H1 (cell line): Measurements from ENCODE around the gene CNNM3. TPM values are rescaled to one million over a fixed set of nuclear protein-coding genes. Genes with fewer than 3 reads are reported as not detected.
A peak's percentile ranks its signal among the peaks of the same experiment; 100 is the strongest.

Source experiments
- CTCF ChIA-PET: fragments of 300-600 bp; sonication (Branson Sonifier 250); formaldehyde crosslinking; loops from one replicate; lab custom pipeline; 2021; ENCODE audit not compliant: partially characterized antibody; lab: Charles Lee
- POLR2A ChIA-PET: fragments of 300-600 bp; sonication (Branson Sonifier 250); formaldehyde crosslinking; loops from one replicate; lab custom pipeline; 2021; ENCODE audit warnings: inconsistent platforms; ENCODE audit not compliant: partially characterized antibody; lab: Charles Lee
- DNase-seq, 2 experiments: peaks; one replicate each; pipeline versions ENCODE4 v3.0.0 to v3.0.0-alpha.2; 2010 to 2022; ENCODE audit warnings: low spot score in 2 of 2, low read depth in 1 of 2, mixed read lengths in 1 of 2
- FAIRE-seq: peaks from 2 replicates; lab custom pipeline; 2011; peaks lifted over from hg19 to GRCh38; lab: Jason Lieb, UNC
- H2AFZ ChIP-seq: 2 replicates; pipeline ENCODE4 v1.8.1; 2012; ENCODE audit warnings: low read length, inconsistent platforms
- H2AK5ac ChIP-seq: 2 replicates; pipeline ENCODE4 v1.6.1; 2013; ENCODE audit warnings: low read depth, low read length
- H2BK120ac ChIP-seq: replicated peaks from 2 replicates; pipeline ENCODE3; 2013; ENCODE audit warnings: low read depth, low read length, inconsistent platforms
- H2BK12ac ChIP-seq: 2 replicates; pipeline ENCODE4 v1.6.1; 2013; ENCODE audit warnings: low read depth, low read length
- H2BK15ac ChIP-seq: 2 replicates; pipeline ENCODE4 v1.6.1; 2013; ENCODE audit warnings: low read length
- H2BK20ac ChIP-seq: 2 replicates; pipeline ENCODE4 v1.6.1; 2013; ENCODE audit warnings: low read length
- H2BK5ac ChIP-seq: 2 replicates; pipeline ENCODE4 v1.6.1; 2013; ENCODE audit warnings: low read depth, low read length
- H3K14ac ChIP-seq: 2 replicates; pipeline ENCODE4 v1.6.1; 2013; ENCODE audit warnings: inconsistent platforms; ENCODE audit not compliant: insufficient read length
- H3K18ac ChIP-seq: 2 replicates; pipeline ENCODE4 v1.6.1; 2013; ENCODE audit warnings: low read length; ENCODE audit errors: extremely low read depth
- H3K23ac ChIP-seq: 2 replicates; pipeline ENCODE4 v1.6.1; 2013; ENCODE audit warnings: inconsistent platforms; ENCODE audit not compliant: insufficient read length
- H3K23me2 ChIP-seq: 2 replicates; pipeline ENCODE4 v1.6.1; 2013; ENCODE audit warnings: low read depth, low read length
- H3K27ac ChIP-seq: 2 replicates; pipeline ENCODE4 v1.6.1; 2011; ENCODE audit warnings: low read depth, low read length, inconsistent platforms
- H3K27me3 ChIP-seq, 4 experiments: replicated peaks in 1 of 4; 1 replicate in 1 of 4; 2 replicates in 3 of 4; pipeline versions ENCODE4 v1.6.1 to v1.8.1; 2011 to 2013; ENCODE audit warnings: low read length in 3 of 4, mild to moderate bottlenecking in 3 of 4, inconsistent platforms in 2 of 4, mixed read lengths in 2 of 4, moderate library complexity in 1 of 4; ENCODE audit not compliant: control insufficient read depth in 3 of 4, insufficient read depth in 3 of 4; ENCODE audit errors: extremely low read depth in 1 of 4
- H3K36me3 ChIP-seq, 4 experiments: 2 replicates each; pipeline versions ENCODE4 v1.6.1 to v1.8.1; 2011 to 2013; ENCODE audit warnings: mild to moderate bottlenecking in 4 of 4, low read length in 3 of 4, moderate library complexity in 2 of 4, control low read depth in 1 of 4, inconsistent platforms in 1 of 4; ENCODE audit not compliant: insufficient read depth in 4 of 4, control insufficient read depth in 2 of 4
- H3K4ac ChIP-seq: replicated peaks from 2 replicates; pipeline ENCODE3; 2013; ENCODE audit warnings: low read length, low read depth, mixed read lengths, inconsistent platforms; ENCODE audit not compliant: insufficient read length
- H3K4me1 ChIP-seq, 4 experiments: replicated peaks in 1 of 4; 1 replicate in 1 of 4; 2 replicates in 3 of 4; pipeline versions ENCODE4 v1.6.1 to v1.8.1; 2011 to 2013; ENCODE audit warnings: low read length in 3 of 4, inconsistent platforms in 2 of 4, mixed read lengths in 1 of 4; ENCODE audit not compliant: insufficient read depth in 4 of 4, control insufficient read depth in 3 of 4
- H3K4me2 ChIP-seq, 2 experiments: 2 replicates each; pipeline versions ENCODE4 v1.6.1 to v1.8.1; 2011 to 2013; ENCODE audit warnings: low read depth in 2 of 2, low read length in 2 of 2, control low read depth in 1 of 2, inconsistent platforms in 1 of 2, mild to moderate bottlenecking in 1 of 2; ENCODE audit not compliant: insufficient read depth in 1 of 2
- H3K4me3 ChIP-seq, 4 experiments: fragments of 200-600, 300-600 bp in 1 of 4; sonication (generic), shearing (Covaris generic), sonication (Bioruptor Twin) in 1 of 4; 2 replicates each; pipeline versions ENCODE4 v1.5.1 to v1.8.1; 2011 to 2016; ENCODE audit warnings: low read length in 4 of 4, low read depth in 3 of 4, control low read depth in 2 of 4, inconsistent platforms in 2 of 4, mild to moderate bottlenecking in 2 of 4, mixed read lengths in 1 of 4, moderate library complexity in 1 of 4; ENCODE audit not compliant: insufficient read depth in 2 of 4; ENCODE audit errors: extremely low read depth in 1 of 4
- H3K56ac ChIP-seq: replicated peaks from 2 replicates; pipeline ENCODE3; 2013; ENCODE audit warnings: low read depth, mild to moderate bottlenecking, mixed read lengths, low read length, inconsistent platforms; ENCODE audit not compliant: insufficient read length
- H3K79me1 ChIP-seq: 2 replicates; pipeline ENCODE4 v1.6.1; 2013; ENCODE audit warnings: low read depth, low read length, control low read depth
- H3K79me2 ChIP-seq, 2 experiments: 2 replicates each; pipeline versions ENCODE4 v1.6.1 to v1.8.1; 2012 to 2013; ENCODE audit warnings: low read length in 2 of 2, mild to moderate bottlenecking in 2 of 2, inconsistent platforms in 1 of 2; ENCODE audit not compliant: insufficient read depth in 2 of 2, control insufficient read depth in 1 of 2
- H3K9ac ChIP-seq, 4 experiments: replicated peaks in 1 of 4; 1 replicate in 1 of 4; 2 replicates in 3 of 4; pipeline versions ENCODE4 v1.6.1 to v1.8.1; 2011 to 2013; ENCODE audit warnings: low read depth in 3 of 4, low read length in 3 of 4, control low read depth in 2 of 4, mild to moderate bottlenecking in 2 of 4, moderate library complexity in 2 of 4, inconsistent platforms in 1 of 4; ENCODE audit errors: extremely low read depth in 1 of 4
- H3K9me3 ChIP-seq, 2 experiments: 2 replicates each; pipeline versions ENCODE4 v1.6.1 to v1.8.1; 2012 to 2013; ENCODE audit warnings: mild to moderate bottlenecking in 2 of 2, moderate library complexity in 2 of 2, control low read depth in 1 of 2, inconsistent platforms in 1 of 2, low read depth in 1 of 2, low read length in 1 of 2, mixed read lengths in 1 of 2; ENCODE audit not compliant: insufficient read depth in 2 of 2
- H4K20me1 ChIP-seq, 2 experiments: replicated peaks in 1 of 2; 2 replicates each; pipeline versions ENCODE3 to v1.8.1; 2011 to 2013; ENCODE audit warnings: inconsistent platforms in 2 of 2, low read length in 2 of 2, mild to moderate bottlenecking in 1 of 2; ENCODE audit not compliant: insufficient read depth in 2 of 2, control insufficient read depth in 1 of 2
- H4K5ac ChIP-seq: 2 replicates; pipeline ENCODE4 v1.6.1; 2013; ENCODE audit warnings: low read length, low read depth, mixed read lengths, inconsistent platforms; ENCODE audit not compliant: insufficient read length
- H4K8ac ChIP-seq: 2 replicates; pipeline ENCODE4 v1.8.0; 2013; ENCODE audit warnings: mild to moderate bottlenecking, moderate library complexity, low read length, inconsistent platforms; ENCODE audit not compliant: insufficient read depth; ENCODE audit errors: extremely low read depth
- H4K91ac ChIP-seq: replicated peaks from 2 replicates; pipeline ENCODE3; 2013; ENCODE audit warnings: low read length, mixed read lengths, inconsistent platforms; ENCODE audit not compliant: insufficient read length
- CBX8 ChIP-seq: fragments of 300-800, 300-1000 bp; sonication (generic); IDR thresholded peaks from 2 replicates; pipeline ENCODE4 v1.7.1; 2016; ENCODE audit warnings: low read depth, low read length, borderline replicate concordance
- CEBPB ChIP-seq: IDR thresholded peaks from 2 replicates; pipeline ENCODE4 v1.6.1; 2012; ENCODE audit warnings: low read depth, low read length
- EGR1 ChIP-seq: IDR thresholded peaks from 2 replicates; pipeline ENCODE4 v1.6.1; 2011; ENCODE audit warnings: low read depth, low read length, borderline replicate concordance
- HDAC2 ChIP-seq, 2 experiments: fragments of 300-600 bp in 1 of 2; sonication (generic) in 1 of 2; IDR thresholded peaks; 2 replicates each; pipeline ENCODE4 v1.6.1; 2011 to 2012; ENCODE audit warnings: low read depth in 2 of 2, low read length in 2 of 2, mild to moderate bottlenecking in 2 of 2, moderate library complexity in 2 of 2, borderline replicate concordance in 1 of 2, inconsistent platforms in 1 of 2
- KDM4A ChIP-seq: IDR thresholded peaks from one replicate; pipeline ENCODE4 v1.7.1; 2012; ENCODE audit warnings: low read depth, mild to moderate bottlenecking, moderate library complexity, low read length, inconsistent platforms; ENCODE audit not compliant: severe bottlenecking
- RNF2 ChIP-seq: fragments of 200-900, 300-1000 bp; sonication (generic); IDR thresholded peaks from 2 replicates; pipeline ENCODE4 v1.7.1; 2016; ENCODE audit warnings: borderline replicate concordance, low read depth, mild to moderate bottlenecking, antibody characterized with exemption, low read length; ENCODE audit not compliant: poor library complexity, severe bottlenecking; ENCODE audit errors: missing control alignments
- RXRA ChIP-seq: IDR thresholded peaks from 2 replicates; pipeline ENCODE4 v1.6.1; 2011; ENCODE audit warnings: low read depth, mild to moderate bottlenecking, low read length, moderate library complexity; ENCODE audit not compliant: insufficient read depth
- TEAD4 ChIP-seq: IDR thresholded peaks from 2 replicates; pipeline ENCODE4 v1.6.1; 2012; ENCODE audit warnings: low read depth, low read length, inconsistent platforms, mixed read lengths
- WGBS, 2 experiments: shearing (Covaris generic) in 1 of 2; methylation state at CpG; one replicate each; pipeline versions ENCODE4 v1.1.6 to v1.1.7; 2013 to 2015; ENCODE audit warnings: low lambda C conversion rate in 2 of 2, mixed read lengths in 2 of 2, inconsistent platforms in 1 of 2, low coverage in 1 of 2, missing lambda C conversion rate in 1 of 2; ENCODE audit not compliant: insufficient replicate concordance in 2 of 2, insufficient coverage in 1 of 2, insufficient read length in 1 of 2; ENCODE audit errors: extremely low coverage in 1 of 2, missing lambda C conversion rate in 1 of 2; 5-methylcytosine and 5-hydroxymethylcytosine counted together
- polyA plus RNA-seq, 7 experiments: library from polyadenylated mRNA; depleted of rRNA in 3 of 7; stranded (reverse) in 5 of 7; unstranded in 2 of 7; fragments of >200 nt in 5 of 7; fragments of 200-250 nt in 2 of 7; gene quantifications; 1 replicate in 5 of 7; 2 replicates in 1 of 7; 4 replicates in 1 of 7; pipeline versions ENCODE4 v1.2.1 to v1.2.3, GENCODE V29; 2011 to 2013; ENCODE audit warnings: missing spikeins in 2 of 7, mixed read lengths in 2 of 7
- total RNA-seq: library from RNA; stranded (reverse); fragmentation: NEBNext Ultra II Directional; extraction: Animal tissue kit (Norgen Biotek cat#: 25700); gene quantifications from 2 replicates; pipeline ENCODE4 v1.2.1, GENCODE V29; 2021

The CNNM3 gene
- total and polyA plus RNA-seq, 2 of the 8 experiments (the other 6 are each of a cell fraction or from before 2014, with no cell fraction given), result 29.1 to 29.2 TPM

DNA sequence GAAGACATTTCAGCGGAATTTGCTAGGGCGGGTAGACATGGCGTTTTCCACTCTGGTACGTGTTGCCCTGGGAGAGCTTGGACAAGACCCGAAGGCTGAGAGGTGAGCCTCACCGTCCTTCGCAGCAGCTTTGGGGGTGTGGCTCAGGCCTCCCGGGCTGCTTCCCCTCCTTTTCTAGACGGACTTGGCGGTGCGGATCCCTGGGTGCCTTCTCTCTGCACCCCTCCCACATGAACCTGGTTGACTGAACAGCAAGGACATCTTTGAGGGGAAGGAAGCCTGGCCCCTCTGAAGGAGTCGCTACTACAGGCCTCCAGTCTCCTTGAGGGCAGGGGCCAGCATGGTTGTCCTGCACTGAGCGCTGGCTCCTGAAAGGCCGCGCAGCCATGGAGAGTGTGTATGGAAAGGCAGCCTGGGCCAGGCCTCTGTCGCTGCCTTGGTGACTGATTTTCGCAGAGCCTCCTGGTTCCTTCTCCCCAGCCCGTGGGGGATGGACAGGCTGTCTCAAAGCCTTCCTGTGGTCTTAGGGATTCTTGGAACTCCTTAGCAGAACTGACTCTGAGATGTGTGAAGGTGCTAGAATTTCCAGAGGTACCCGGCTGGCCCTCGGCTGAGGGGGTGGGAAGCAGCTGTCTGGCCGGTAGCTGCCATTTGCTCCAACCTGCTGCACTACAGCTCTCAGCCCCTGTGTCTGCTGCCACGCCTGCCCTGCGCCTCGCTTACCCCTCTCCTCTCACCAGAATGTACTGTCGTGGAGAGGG, 45.4 kb upstream of the CNNM3 start:
- Histone ChIP-seq H3K79me1 (peaks cover 15% of the 10 kb centered on the region), H2BK20ac (no peak overlapping the region), H3K27ac (no peak overlapping the region), H4K20me1 (peaks cover 0 to 6% of the 10 kb centered on the region in 2 experiments), H3K14ac (no peak overlapping the region), H2BK12ac (no peak overlapping the region), H4K8ac (0 out of 2 replicates have a peak overlapping the region, but pooled peaks have one; percentile 41), H3K36me3 (no peaks in the 10 kb centered on the region), H3K23me2 (no peaks in the 10 kb centered on the region), H3K18ac (no peak overlapping the region), H2BK5ac (0 out of 2 replicates have a peak overlapping the region, but pooled peaks have one; percentile 35), H3K79me2 (peaks cover 0 to 8% of the 10 kb centered on the region in 2 experiments; a peak in 1 of 4 replicates), H3K4me3 (no peak overlapping the region), H3K9ac (no peak overlapping the region), H2AFZ (no peak overlapping the region), H3K9me3 (no peaks in the 10 kb centered on the region), H3K56ac (no peak overlapping the region), H2BK15ac (no peak overlapping the region), H4K5ac (no peak overlapping the region), H3K27me3 (no peaks in the 10 kb centered on the region), H4K91ac (peak overlapping the region; percentile 5), H3K23ac (no peak overlapping the region), H2AK5ac (no peak overlapping the region), H3K4ac (no peak overlapping the region), H3K4me2 (no peak overlapping the region), H2BK120ac (no peak overlapping the region), H3K4me1 (peaks cover 0 to 4% (median 0%) of the 10 kb centered on the region in 4 experiments; a peak in 3 of 7 replicates)
- FAIRE-seq (no peak), DNase-seq (no peak)
- WGBS, 2 experiments, result 85% methylated on average over 25 of the region's 25 CpGs; no CpG with 5 or more reads in 1 of the 2 experiments
- ChIA-PET CTCF (interaction anchor here (1.2 to 1.7 kb wide), 3 partner anchors 8 to 30 kb away, joined by 4 to 8 read pairs (median 5); no protein-coding TSS in a partner anchor), POLR2A (no interaction called here)
- TF ChIP-seq EGR1 (no peak), RNF2 (no peak), KDM4A (no peak), TEAD4 (no peak), RXRA (no peak), CBX8 (no peak), HDAC2 (IDR thresholded peaks at IDR 0.05; ENCODE audit: borderline replicate concordance in 1 of 2, low read depth in 2 of 2, low read length in 2 of 2) (no peak), CEBPB (no peak)
